GM19463 (cell line): Measurements from ENCODE around the gene SLC38A3.
"Not testable (repeated sequence)": the region's sequence is repeated elsewhere in the genome, so short reads cannot be mapped to it uniquely, and the experiment has no call there.

Source experiments
- ATAC-seq: cut with Tn5 transposase; IDR thresholded peaks from one replicate; pipeline ENCODE4 v1.9.1; 2021; ENCODE audit warnings: mild to moderate bottlenecking, moderate library complexity; ENCODE audit not compliant: unreplicated experiment

The SLC38A3 gene

GRCh38 chr3:50246517-50246954 lies 41.5 kb downstream of the SLC38A3 start:
- ATAC-seq, result peak; percentile 63

DNA sequence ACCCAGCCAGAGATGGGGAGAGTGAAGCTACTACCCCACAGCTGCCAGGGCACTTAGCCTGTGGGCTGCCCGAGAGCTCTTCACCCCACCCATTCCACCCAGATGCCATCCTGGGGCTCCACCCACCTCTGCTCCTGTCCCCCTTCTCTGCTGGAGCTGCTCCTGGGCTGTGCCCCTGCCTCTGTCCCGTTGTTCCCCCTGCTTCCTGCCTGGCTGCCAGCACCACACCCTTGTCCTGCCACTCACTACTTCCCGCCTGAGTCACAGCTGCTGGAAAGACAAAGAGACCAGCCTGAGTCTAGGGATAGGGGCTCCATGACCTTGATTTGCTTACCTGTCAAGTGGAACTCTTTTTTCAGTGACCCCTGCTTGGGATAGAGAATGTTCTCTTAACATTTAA lies 43.3 kb downstream of the SLC38A3 start:
- ATAC-seq, result no peak

GRCh38 chr3:50249457-50249856 lies 44.4 kb downstream of the SLC38A3 start:
- no peak for ATAC-seq

- no peak for ATAC-seq
Measured at GRCh38 chr3:50250514-50250913, 45.4 kb downstream of the SLC38A3 start.

DNA sequence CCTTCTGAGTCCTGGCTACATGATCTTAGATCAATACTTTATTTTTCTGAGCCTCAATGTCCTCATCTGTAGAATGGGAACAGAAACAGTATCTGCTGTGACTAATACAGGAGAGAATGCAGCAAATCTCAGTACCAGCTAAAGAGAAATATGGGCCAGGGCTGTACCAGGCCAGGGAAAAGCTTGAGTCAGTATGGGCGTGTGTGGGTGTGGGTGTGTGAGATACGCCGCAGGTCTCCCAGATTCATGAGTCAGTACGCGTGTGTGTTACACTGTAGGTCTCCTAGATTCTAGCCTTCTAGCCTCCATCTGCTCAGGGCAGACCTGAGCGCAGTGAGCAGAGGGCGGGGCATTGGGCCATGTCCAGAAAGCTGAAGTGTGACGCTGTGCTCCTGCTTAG lies 46.1 kb downstream of the SLC38A3 start:
- no peak for ATAC-seq

DNA sequence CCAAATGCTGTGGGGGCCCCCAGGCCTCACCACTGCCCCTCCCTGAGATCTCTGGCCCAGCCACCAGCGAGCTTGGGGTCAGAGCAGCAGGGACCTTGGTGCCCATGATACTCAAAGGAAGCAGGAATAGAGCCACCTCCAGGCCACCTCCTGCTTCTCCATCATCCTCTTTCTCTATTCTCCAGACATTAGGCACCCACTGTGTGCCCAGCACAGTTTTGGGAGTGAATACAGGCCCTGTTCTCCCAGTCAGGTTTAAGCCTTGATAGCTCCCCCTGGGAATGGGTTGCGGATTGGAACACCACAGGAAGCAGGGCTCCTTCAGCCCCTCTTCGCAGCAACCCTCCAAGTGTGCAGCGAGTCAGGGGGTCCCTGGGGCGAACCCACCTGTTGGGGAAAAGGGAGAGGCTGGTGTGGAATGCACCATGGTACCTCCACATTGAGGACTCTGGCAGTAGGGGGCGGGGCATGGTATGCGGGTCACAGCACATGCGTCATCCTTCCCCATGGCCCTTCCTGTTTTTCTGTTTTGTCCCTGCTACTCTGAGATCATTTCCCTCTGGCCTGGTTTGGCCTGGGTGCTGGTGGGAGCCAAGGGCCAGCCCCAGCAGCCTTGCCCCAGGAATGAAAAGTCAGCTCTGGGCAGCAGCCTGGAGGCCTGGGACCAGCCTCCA lies 49.6 kb downstream of the SLC38A3 start:
- no peak for ATAC-seq

- no peak for ATAC-seq
Measured at GRCh38 chr3:50255251-50255615, 50.2 kb downstream of the SLC38A3 start.

DNA sequence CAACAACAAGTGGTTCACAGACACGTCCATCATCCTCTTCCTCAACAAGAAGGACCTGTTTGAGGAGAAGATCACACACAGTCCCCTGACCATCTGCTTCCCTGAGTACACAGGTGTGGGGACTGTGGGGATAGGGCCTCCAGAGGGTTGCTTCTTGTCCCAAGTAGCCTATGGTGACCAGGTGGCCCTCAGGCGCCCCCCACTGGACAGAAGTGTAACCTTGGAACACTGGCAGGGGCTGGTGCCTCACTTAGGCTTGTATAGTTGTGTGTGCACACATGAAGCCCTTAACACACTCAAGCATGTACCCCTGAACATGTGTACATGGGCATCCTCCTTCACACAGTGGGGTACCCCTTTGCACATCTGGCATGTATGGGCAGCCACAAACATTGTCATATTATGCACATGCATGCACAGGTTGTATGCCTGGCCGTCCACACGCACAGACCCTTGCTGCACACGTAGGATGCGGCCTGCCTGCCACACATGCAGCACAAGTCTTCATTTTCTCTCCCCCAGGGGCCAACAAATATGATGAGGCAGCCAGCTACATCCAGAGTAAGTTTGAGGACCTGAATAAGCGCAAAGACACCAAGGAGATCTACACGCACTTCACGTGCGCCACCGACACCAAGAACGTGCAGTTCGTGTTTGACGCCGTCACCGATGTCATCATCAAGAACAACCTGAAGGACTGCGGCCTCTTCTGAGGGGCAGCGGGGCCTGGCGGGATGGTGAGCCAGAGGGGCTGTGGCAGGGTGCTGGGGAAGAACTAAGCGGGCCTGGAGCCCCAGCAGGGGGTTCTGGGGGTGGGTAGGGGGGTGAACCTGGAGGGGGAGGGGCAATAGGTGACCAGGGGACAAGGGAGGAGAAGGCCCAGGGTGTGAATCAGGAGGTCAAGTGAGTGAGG lies 52.2 kb downstream of the SLC38A3 start:
- no peak for ATAC-seq

DNA sequence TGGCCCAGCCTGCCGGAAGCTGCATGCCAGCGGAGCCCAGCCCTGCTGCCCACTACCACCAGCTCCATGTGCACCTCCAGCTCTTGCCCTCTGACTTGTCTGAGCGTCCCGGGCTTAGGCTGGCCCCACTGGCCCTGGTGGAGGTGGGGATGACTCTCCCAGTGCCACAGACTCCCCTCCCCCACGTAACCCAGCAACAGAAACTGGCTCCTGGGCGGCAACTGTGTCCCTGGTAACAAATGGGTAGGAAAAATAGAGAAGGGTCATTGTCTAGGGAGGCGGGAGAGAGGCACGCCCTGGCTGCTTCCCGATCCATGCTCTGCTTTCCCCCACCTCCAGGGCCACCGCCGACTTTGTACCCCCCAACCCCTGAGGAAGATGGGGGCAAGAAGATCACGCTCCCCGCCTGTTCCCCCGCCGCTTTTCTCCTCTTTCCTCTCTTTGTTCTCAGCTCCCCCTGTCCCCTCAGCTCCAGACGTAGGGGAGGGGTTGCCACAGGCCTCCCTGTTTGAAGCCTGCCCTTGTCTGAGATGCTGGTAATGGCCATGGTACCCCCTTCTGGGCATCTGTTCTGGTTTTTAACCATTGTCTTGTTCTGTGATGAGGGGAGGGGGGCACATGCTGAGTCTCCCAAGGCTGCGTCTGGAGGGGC lies 53.1 kb downstream of the SLC38A3 start:
- no peak for ATAC-seq

DNA sequence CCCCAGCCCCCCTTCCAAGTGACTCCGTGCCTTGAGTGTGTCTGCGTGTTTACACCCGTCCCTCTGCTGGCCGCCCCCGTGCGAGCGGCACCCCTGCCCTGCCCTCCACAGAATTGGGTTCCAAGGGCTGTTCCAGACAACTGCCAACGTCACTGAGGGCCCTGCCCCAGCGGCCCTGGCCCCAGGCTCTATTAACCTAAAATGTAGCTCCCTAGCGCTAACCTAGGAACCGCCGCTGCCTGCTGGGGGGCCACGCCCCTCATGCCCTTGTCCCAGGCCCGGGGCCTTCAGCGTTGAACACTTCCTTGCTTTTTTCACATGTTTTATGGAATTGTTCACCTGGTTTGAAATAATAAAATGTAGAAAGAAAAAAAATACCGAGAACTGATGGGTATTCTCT lies 53.9 kb downstream of the SLC38A3 start:
- no peak for ATAC-seq

- ATAC-seq, result peak; percentile 13
Measured at GRCh38 chr3:50259432-50260026, 54.5 kb downstream of the SLC38A3 start.

DNA sequence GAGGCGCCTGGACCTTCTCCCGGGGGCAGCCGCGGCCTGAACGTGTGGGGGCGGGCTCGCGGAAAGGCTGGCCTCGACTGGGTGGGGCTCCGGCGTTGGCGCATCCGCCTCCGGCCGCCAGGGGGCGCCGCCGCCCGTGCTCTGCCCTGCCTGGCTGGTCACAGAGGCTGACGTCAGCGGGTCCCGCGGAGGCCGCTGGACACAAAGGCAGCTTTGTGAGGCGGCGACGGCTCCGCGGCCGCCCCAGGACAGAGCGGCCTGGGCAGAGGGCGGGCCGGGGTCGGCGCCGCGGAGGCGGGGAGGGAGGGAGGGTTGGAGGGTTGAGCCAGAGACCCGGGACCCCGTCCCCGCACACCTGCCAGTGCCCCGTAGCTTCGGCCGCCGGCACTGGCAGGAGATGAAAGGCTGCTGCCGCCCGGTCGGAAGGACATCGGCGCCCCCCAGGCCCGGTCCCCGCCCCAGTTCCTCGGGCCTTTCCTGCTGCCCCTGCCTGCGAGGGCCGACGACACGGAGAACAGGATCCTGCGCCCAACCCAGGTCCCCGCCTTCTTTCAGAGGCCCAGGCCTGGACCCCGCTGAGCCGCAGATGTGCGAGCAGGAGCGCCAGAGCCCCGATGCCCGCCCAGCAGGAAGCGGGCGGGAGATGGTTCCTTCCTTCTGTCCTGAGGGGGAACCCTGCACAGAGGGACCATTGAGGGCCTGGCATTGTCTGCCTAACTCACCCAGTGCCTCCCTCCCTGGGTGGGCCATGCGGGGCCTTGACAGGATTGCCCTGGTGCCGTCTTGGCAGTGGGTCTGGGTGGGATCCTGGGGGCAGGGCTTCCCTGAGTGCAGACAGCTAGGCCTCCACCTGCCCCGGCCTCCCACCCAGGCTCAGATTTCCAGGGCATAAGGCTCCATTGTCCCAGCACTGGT lies 55.2 kb downstream of the SLC38A3 start:
- peak; percentile 95 for ATAC-seq

- ATAC-seq, result no peak
Measured at GRCh38 chr3:50260942-50261441, 55.9 kb downstream of the SLC38A3 start.

DNA sequence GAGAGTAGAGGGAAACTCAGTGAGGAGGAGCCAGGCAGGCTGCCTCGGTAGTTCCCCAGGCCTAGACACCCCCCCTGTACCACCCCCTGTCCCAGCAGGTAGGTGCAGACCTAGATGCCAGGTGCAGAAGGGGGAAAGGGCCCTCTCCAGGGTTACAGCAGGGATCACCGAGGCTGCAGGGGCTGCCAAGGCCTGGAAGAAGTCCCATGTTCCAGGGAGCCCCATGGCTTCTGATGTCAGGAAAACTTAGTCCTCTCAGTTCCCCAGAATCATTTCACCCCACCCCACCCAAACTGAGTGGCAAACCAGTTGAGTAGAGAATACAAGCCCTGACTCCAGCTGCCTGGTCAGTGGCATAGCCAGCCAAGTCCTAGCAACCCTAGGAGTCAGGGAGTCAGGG lies 56.4 kb downstream of the SLC38A3 start:
- no peak for ATAC-seq

- not testable (repeated sequence) for ATAC-seq
Measured at GRCh38 chr3:50262200-50262599, 57.1 kb downstream of the SLC38A3 start.

DNA sequence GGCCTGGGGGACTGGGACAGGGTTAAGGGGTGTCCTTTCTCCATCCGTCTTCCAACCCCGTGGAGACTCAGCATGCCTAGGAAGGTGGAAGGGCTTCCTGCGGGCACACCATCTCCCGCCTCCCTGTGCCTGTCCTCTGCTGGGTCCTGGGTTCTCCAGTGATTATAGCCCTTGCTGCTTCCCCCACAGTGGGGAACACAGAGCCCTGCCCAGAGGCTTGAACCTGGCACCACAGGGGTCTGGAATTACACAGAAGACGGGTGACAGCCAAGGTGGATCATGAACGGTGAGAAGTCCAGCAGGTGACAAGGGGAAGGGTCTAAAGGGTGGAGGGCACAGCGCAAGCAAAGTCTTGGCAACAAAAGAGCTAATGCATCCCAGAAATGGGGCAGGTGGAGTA lies 57.7 kb downstream of the SLC38A3 start:
- ATAC-seq, result no peak

GRCh38 chr3:50263478-50264382 lies 58.7 kb downstream of the SLC38A3 start:
- no peak for ATAC-seq

- ATAC-seq, result no peak
Measured at GRCh38 chr3:50264383-50264963, 59.4 kb downstream of the SLC38A3 start.
